Ramos (cell line): ENCODE data around the gene TGM1.
"Not testable (repeated sequence)": the region's sequence is repeated elsewhere in the genome, so short reads cannot be mapped to it uniquely, and the experiment has no call there.

Source experiments
- in situ Hi-C: fragments of 300-500 bp; cut with MboI; formaldehyde crosslinking; loops from one replicate; pipeline ENCODE4 v1.14.3; 2022; ENCODE audit warnings: low sequenced_read_pairs; ENCODE audit not compliant: unreplicated experiment

The TGM1 gene

DNA sequence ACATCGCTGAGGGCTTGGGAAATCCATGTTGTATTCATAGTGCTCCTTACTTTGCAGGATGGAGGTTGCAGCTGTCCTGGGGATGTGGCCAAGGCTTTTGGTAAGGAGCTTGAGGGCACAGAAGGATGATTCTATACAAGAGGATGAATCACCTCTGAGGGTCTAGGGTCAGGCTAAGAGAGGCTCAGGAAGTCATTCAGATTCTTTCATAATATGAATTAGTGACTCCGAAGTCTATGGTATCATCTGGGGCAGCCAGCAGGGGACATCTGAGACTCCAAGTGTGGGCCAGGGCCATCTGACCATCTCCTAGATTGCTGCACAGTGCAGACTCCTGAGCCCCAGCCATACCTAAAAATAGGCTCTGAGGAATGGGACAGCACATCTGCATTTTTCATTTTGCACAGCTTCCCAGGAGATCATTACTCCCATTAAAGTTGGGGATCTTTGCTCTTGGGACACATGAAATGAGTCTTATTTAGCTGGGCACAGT, 25.5 kb downstream of the TGM1 start:
- in situ Hi-C loops = no loop called here

DNA sequence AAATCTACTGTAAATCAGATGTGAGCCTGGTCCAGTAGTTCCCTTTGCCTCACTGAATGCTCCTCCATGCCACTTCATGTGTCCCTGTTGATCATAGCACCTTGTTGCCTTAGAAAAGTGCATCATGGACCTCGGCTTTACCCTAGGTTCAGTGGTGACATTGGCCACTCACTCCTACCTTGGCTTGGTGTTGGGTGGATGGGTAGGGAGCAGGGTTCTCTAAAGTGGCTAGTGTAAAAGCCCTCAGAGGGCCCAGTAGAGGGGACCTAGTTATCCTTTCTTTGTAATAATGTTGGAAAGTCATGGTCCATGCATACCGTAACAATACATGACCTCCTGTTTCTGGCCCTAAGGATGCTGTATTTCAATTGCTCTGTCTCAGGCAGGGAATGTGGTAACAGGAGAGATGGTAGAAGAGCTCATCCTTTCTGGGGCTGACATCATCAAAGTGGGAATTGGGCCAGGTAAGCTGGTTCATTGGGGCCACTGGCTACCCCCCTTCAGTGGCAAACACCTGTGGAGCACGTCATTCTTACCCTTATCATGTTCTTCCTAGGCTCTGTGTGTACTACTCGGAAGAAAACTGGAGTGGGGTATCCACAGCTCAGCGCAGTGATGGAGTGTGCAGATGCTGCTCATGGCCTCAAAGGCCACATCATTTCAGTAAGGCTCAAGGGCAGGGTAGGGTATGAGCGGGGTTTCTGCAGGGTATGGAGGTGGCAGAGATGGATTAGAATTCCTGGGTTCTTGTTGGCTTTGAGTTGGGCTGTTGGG, 26.1 kb downstream of the TGM1 start:
- in situ Hi-C loops = no loop called here

DNA sequence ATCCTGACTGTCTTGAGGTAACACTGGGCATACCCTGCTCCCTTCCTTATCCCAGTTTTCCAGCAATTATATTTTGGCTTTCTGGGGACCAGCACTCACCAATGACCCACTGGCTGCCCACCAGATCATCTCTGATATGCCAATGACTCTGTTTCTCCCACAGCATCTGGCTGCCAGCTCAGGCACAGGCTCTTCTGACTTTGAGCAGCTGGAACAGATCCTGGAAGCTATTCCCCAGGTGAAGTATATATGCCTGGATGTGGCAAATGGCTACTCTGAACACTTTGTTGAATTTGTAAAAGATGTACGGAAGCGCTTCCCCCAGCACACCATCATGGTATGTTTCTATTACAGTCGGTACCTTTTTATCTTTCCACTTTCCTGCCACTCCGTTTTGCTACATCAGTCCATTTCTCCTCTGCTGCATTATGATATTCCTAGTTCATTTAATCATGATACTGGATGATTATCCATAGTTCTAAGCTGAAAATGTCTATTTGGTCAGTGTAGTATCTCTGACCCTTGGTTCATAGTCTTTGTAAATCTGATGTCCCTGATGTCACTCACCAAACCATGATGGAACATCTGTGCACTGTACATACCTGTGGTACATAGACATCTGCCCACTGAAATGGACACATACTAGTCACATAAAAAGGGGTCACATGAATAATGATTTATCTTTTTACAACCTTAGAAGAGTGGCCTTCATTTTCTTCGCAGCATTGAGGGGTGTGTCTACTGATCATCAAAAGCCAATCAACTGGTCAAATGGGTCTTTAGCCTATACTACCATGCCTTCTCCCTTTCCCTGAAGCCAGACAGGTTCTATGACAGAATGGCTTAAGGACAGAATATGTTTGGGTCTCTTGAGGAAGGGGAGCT, 26.9 kb downstream of the TGM1 start:
- in situ Hi-C loops = no loop called here

DNA sequence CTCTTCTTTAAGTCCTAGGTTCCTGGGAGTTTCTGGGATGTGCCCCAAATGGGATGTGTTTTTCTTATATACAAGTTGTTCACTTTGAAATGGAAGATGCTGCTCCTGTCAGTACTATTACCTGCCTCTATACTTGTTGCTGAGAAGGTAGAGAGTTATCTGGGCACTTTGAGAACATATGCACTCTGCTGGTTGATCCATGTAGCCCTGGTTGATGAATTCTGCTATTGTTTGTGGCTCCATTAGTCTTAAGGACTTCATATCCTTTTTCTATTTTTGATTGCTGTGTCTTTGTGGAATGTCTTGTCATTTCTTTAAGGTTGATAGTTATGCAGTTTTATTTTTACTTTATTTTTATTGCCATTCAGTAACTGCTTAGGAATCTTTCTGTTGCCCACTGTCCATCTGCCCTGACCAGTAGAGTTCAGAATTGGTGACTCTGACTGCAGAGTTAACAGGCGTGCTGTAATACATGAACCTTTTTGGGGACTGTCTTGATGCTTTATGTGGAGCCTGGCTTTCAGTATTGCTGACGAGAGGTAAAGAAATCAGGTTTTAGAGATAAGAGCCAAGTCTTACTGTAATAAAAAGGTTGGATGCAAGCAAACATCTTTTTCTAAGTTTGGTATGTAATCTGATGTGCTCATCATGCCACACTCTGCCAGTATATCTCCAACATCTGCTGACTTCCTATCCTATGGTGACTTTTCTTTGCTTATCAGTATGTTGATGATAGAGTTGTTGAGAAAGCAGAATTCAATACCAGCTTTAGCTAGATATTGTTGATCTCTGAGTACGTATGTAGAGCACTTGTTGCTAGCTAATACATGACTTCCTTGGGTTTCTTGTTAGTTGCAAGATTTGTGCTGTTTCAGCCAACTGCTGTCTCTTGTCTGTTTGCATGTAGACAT, 28.6 kb downstream of the TGM1 start:
- in situ Hi-C loops = no loop called here

DNA sequence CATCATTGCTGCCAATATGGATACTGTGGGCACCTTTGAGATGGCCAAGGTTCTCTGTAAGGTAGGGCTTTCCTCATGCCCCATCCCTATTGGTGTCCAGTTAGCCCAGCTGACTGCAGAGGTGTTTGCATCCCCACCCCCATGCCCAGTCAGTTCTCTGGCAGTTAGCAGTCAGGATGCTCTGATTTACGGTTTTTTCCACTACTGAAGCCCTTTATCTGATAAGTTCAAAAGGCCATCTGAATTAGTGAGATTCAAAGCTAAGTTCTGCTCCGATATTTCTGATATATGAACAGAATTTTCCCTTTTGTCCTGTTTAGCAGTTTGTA, 29.5 kb downstream of the TGM1 start:
- in situ Hi-C loops = no loop called here

DNA sequence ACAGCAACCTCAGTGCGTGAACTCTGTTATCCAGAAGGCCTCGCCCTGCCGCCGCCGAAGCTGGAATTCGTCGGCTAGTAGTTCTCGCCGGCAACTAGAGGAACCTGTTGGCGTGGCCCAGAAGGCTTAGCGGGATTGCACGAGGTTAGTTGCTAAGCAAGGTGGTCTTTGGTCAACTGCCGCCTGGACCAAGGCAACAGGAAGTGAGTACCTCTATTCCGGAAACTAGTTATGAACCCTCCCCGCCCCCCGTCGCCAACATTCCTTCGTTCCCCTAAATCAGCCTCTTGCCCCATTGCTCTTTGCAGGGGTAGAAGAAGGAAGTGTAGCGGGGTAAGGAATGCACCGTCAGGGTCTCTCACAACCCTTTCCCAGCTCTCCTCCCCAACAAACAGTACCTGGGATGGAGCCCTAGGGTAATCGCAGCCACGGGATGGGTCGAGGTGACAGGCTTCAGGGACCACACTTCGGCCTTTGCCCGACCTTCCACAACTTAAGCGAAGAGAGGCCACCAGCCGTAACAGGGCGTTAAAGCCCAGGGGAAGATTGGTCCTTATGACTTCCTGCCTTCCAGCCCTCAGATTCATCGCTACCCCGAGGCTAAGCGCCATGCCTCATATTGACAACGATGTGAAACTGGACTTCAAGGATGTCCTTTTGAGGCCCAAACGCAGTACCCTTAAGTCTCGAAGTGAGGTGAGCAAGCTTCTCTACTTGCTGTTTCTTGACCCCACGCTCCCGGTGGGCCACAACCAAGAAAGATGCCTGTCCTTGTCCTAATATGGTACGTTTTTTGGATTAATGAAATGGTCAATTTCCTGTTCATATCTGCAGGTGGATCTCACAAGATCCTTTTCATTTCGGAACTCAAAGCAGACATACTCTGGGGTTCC, 30.1 kb downstream of the TGM1 start, which contains the start of gene GMPR2:
Gene GMPR2 (plus strand): TSS at position 285 of the 893 bp plus-strand sequence. CDS start 325 bp downstream, at position 610.
- in situ Hi-C loops = no loop called here

DNA sequence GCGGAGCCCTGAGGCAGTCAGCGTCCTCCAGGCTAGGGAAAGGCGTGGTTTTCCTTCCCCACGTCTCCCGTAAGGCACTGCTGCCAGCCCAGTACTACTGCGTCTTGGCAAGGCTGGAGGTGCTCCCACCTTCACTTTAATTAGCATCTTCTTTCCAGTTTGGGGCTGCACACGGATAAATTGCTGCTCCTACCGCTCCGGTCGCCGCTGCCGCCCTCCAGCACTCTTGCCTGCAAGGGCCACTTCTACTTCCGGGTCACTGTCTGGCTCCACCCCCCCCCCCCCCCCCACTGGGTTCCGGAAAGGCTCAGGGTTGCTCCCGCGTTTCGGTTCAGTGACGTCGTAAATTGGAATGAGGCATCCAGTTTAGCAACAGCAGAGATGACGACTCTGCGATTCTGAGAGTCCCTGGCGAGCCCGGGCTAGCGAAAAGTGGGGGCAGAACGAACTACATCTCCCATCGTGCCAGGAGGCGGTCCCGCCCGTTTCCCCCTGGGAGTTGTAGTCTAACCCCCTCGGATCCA, 30.8 kb downstream of the TGM1 start, which contains the start of gene NEDD8:
Gene NEDD8 (minus strand): TSS at position 247 of the 524 bp plus-strand sequence. CDS start 100 bp downstream, at position 147.
- in situ Hi-C loops = no loop called here

DNA sequence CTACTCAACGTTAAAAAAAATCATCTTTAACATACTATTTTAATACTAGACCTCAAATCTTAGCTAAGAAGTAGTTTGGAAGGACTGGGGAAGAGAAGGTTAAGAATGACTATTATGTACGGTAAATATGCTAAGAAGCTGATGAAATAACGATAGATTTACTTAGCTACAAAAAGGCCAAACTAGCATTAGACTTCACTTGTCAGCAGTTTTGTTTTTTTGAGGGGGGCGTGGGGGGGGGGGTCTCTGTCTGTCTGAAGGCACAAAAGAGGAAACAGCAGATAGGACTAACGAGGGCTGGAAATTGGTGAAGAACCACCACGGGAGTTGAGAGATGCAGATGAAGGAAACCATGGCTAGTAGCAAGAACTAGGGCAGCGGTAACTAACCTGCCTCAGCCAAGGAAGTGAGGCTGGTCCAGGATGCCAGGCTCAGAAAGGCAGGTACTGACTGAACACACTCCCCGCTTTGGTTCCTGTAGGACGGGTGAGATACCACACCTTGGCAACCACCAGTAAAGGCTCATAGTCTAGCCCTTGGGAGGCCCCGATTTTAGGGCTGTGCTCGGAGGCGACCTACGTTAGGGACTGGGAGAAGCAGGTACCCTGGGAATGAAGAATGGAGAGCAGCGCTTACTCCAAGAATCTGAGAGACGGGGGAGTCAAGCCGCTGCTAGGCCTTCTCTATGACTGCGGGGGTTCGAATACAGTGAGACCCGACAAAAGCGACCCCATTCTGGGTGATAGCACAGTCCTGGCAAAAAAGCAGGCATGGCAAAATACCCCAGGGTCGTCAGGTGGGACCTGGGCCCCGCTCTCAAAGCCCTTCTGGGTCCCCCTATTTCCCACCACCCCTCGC, 31.5 kb downstream of the TGM1 start:
- in situ Hi-C loops = no loop called here

DNA sequence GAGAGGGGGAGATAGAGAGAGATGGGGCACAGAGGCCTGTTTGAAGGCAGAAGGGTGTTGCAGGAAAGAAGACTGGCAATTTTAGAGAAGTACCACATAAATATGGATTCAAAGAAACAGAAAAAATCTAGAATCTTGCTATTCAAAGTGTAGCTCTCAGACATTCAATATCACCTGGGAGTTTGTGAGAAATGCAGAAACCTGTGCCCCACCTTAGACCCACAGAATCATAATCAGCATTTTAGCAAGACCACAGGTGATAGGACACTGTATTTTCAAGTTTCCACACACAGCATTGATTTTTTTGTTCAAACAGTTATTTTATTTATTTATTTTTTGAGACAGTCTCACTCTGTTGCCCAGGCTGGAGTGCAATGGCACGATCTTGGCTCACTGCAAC, 34.1 kb downstream of the TGM1 start:
- in situ Hi-C loops = no loop called here

DNA sequence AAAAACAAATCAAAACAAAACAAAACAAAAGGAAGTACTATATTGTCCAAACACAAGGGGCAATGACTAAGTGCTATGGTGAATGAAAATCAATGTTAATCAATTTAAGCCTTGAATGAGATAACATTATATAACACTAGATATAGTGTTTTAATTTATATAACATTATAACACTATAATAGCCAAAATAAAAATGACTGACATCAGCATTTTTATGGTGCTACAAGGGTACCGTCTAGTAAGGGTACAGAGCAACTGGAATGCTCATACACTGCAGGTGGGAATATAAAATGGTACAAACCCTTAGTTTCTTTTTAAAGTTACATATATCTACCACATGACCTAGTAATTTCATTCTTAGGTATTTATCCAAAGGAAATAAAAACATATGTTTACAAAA, 36.5 kb downstream of the TGM1 start:
- in situ Hi-C loops = no loop called here

DNA sequence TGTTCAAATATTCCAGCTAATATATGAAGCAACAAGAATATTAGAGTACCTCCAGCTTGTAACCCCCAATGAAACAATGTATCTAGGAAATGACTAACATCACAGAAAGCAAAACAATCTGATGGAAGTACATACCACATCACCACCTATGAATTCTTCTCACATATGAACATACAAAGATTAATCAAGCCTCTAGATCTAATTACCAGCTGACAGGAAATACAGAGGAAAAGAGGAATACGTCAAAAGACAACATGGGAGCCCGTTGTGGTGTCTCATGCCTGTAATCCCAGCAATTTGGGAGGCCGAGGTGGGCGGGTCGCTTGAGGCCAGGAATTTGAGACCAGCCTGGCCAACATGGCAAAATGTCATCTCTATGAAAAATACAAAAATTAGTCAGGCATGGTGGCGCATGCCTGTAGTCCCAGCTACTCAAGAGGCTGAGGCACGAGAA, 38.3 kb downstream of the TGM1 start:
- in situ Hi-C loops = no loop called here

DNA sequence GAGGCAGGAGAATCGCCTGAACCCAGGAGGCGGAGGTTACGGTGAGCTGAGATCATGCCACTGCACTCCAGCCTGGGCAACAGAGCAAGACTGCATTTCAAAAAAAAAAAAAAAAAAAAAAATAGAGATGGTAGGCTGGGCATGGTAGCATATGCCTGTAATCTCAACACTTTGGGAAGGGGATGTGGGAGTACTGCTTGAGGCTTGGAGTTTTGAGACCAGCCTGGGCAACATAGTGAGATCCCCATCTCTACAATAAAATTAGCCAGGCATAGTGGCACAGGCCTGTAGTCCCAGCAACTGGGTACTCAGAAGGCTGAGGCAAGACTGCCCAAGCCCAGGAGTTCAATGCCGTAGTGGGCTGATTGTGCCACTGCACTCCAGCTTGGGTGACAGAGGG, 40.0 kb downstream of the TGM1 start:
- in situ Hi-C loops = not testable (repeated sequence)

DNA sequence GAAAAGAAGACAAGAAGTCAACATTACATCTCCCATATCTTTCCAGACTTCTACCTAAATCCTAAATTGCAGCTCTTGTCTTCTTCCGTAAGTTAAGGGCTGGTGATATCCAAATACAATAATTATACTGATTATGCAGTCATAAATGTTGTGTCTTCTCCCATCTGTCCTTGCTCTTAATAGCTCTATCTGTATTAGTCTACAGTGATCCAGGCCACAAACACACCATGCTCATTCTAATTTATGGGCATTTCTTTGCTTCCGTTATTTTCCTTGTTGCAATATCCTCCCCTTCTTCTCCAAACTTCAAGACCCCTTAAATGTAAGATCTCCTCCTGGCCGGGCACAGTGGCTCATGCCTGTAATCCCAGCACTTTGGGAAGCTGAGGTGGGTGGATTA, 43.5 kb downstream of the TGM1 start:
- in situ Hi-C loops = no loop called here

DNA sequence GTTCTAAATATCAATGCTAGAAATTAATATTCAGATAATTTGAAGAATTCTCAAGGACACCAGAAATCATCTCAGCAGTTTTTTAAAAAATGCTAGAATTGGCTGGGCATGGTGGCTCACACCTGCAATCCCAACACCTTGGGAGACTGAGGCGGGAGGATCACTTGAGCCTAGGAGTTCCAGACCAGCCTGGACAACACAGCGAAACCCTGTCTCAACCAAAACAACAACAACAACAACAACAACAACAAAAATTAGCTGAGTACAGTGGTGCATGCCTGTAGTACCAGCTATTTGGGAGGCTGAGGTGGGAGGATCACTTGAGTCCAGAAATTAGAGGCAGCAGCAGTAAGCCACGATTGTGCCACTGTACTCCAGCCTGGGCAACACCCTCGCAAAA, 43.9 kb downstream of the TGM1 start:
- in situ Hi-C loops = no loop called here

DNA sequence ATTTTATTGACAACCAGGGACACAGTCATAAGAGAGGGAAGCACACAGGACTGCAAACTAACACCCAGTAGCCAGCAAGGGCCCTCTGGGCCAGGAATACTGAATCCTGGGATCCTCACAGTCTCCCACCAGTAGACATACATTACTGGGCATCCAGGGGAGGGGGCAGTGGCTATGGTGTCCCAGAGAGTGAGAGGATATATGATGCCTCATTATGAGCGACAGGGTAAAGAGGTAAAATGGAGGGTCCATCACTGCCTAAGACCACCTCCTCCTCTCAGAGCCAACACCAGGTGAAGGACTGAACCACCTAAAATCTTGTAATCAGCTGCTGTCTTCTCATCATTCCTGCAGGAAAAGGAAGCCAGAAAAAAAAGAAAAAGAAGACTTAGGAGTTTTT, 46.1 kb downstream of the TGM1 start:
- in situ Hi-C loops = not testable (repeated sequence)

DNA sequence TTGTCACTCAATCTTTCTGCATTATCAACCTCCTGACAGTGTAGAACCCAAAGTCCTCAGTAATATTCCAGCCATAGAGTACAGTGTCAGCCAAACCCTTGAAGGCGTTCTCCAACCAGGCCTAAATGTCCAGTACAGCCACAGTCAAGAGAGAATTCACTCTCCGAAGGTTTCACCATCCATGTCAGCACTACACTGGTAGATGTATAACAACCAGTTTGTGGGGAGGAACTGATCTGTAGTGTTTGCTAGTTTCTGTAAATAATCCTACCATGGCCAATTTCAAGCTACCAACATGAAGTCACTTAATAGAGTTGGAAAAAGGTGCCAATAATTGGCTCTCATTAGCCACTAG, 46.7 kb downstream of the TGM1 start:
- in situ Hi-C loops = no loop called here

DNA sequence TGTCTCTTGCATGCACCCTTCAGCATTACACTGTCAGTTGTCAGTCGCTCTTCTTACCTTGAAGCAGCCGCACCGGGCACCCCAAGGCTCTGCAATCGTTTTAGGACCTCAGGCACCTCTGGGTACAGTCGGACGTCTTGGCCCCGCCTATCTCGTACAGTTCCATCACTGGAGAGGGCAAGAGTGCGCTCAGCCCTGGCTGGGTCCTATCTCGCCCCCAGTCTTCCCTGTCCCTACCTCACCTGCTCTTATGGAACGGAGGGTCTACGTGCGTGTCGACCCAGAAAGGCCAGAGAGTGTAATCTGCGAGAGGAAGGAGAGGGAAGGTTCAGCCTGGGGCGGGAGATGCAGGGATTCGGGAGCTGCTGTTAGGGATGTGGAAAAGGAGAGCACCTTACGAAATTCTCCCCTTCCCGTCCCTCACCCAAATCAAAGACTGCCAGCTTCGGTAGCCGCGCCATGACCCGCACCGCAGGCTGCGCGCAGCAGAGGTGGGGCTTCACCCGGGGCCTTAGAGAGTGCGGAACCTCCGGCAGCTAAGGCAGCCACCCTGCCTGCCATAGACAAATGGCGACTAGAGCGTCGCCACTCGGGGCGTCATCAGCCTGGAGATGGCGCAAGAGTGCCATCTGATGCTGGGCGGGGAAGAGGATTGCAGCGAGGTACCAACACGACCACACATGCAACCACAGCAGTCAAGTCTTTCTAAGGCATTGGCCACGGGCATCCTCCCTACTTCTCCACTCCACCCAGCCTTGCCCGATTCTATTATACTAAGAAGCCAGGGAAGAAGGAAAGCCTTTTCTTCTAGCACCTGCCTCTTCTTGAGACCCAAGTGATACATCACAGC, 47.3 kb downstream of the TGM1 start, which contains the start of gene MDP1:
Gene MDP1 (minus strand): TSS at position 572 of the 850 bp plus-strand sequence. CDS start 111 bp downstream, at position 461.
- in situ Hi-C loops = no loop called here
